Activated naive CD8-positive, alpha-beta T cell treated with anti-CD3 and anti-CD28 coated beads for 36 hours (primary cell): ENCODE results near the gene TAPBP. TPM values are rescaled to one million over a fixed set of nuclear protein-coding genes. Genes with fewer than 3 reads are reported as not detected.
"Not testable (repeated sequence)": the region's sequence is repeated elsewhere in the genome, so short reads cannot be mapped to it uniquely, and the experiment has no call there.

Experiments
- DNase-seq: peaks from one replicate; pipeline ENCODE4 v3.0.0; 2021
- H3K27ac Mint-ChIP-seq: one replicate; pipeline ENCODE4 v1.8.0; 2022; ENCODE audit warnings: mild to moderate bottlenecking, moderate library complexity, mixed read lengths
- H3K27me3 Mint-ChIP-seq: one replicate; pipeline ENCODE4 v1.8.0; 2022; ENCODE audit warnings: mild to moderate bottlenecking, mixed read lengths
- H3K36me3 Mint-ChIP-seq: one replicate; pipeline ENCODE4 v1.8.0; 2021; ENCODE audit warnings: mild to moderate bottlenecking, mixed read lengths
- H3K4me1 Mint-ChIP-seq: one replicate; pipeline ENCODE4 v1.8.0; 2021; ENCODE audit warnings: mixed read lengths
- H3K4me3 Mint-ChIP-seq: one replicate; pipeline ENCODE4 v1.8.0; 2022; ENCODE audit warnings: mild to moderate bottlenecking, moderate library complexity, mixed read lengths
- H3K9me3 Mint-ChIP-seq: one replicate; pipeline ENCODE4 v1.8.0; 2022; ENCODE audit warnings: mixed read lengths
- total RNA-seq, 2 experiments: library from RNA; stranded (reverse); gene quantifications; one replicate each; pipeline ENCODE4 v1.2.3, GENCODE V29; 2021

Gene TAPBP
- total RNA-seq, 2 experiments from 2014 or later: 201 to 204 TPM

DNA sequence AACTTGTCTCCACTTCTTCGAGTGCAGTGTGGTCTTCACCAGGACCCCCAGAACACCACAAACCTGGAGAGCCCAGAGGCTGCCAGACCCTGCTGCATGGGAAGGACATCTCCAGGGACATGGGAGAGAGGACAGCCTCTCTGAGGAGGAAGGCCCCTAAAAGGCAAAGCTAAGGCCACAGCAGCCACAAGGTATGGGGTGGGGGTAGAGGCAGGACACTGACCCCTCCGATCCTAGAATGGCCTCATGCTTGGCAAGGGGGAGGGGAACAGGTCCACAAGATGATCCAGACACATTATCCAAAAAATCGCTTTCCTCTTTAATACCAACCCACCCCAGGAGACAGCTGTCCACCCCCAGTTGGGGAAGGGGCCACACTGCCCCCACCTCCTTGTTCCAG, 35.1 kb downstream of the TAPBP start:
- peaks cover 30% of the 10 kb centered on the region for H3K36me3 Mint-ChIP-seq
- no peak overlapping the region for H3K4me3 Mint-ChIP-seq
- peak overlapping the region; percentile 51 for H3K27ac Mint-ChIP-seq
- peaks cover 48% of the 10 kb centered on the region for H3K4me1 Mint-ChIP-seq
- no peaks in the 10 kb centered on the region for H3K27me3 Mint-ChIP-seq
- DNase-seq: no peak
- H3K9me3 Mint-ChIP-seq: no peaks in the 10 kb centered on the region

DNA sequence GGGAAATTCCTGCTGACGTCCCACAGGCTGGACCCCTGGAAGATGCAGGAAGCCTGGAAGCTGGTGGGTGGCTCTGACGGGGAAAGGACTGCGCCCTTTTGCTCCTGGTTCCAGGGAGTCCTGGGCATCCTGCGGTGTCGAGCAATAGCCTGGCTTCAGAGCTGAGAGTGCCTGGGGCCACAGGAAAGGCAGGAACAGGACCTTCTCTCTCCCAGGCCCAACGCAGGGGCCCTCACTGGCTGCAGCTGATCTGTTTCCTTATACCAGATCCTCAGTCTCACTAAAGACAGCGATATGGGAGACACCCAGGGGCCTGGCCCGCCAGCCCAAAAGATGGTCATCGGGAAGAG, 35.5 kb downstream of the TAPBP start:
- Mint-ChIP-seq H3K27ac (peak overlapping the region; percentile 39), H3K27me3 (no peaks in the 10 kb centered on the region), H3K4me1 (peaks cover 48% of the 10 kb centered on the region), H3K9me3 (no peaks in the 10 kb centered on the region), H3K4me3 (no peak overlapping the region), H3K36me3 (peaks cover 34% of the 10 kb centered on the region)
- no peak for DNase-seq

DNA sequence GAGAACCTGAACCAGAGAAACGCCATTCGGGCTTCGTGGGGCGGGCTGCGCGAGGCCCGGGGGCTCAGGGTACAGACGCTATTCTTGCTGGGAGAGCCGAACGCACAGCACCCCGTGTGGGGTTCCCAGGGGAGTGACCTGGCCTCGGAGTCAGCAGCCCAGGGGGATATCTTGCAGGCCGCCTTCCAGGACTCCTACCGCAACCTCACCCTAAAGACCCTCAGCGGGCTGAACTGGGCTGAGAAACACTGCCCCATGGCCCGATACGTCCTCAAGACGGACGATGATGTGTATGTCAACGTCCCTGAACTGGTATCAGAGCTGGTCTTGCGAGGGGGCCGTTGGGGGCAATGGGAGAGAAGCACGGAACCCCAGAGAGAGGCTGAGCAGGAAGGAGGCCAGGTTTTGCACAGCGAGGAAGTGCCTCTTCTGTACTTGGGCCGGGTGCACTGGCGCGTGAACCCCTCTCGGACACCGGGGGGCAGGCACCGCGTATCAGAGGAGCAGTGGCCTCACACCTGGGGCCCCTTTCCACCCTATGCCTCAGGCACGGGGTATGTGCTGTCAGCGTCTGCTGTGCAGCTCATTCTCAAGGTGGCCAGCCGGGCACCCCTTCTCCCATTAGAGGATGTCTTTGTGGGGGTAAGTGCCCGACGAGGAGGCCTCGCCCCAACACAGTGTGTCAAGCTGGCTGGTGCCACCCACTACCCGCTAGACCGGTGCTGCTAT, 36.1 kb downstream of the TAPBP start:
- no peaks in the 10 kb centered on the region for H3K27me3 Mint-ChIP-seq
- peak overlapping the region; percentile 92 for H3K27ac Mint-ChIP-seq
- DNase-seq: peak; percentile 43
- H3K4me3 Mint-ChIP-seq: peak overlapping the region; percentile 81
- peaks cover 40% of the 10 kb centered on the region for H3K36me3 Mint-ChIP-seq
- no peaks in the 10 kb centered on the region for H3K9me3 Mint-ChIP-seq
- peaks cover 48% of the 10 kb centered on the region for H3K4me1 Mint-ChIP-seq

DNA sequence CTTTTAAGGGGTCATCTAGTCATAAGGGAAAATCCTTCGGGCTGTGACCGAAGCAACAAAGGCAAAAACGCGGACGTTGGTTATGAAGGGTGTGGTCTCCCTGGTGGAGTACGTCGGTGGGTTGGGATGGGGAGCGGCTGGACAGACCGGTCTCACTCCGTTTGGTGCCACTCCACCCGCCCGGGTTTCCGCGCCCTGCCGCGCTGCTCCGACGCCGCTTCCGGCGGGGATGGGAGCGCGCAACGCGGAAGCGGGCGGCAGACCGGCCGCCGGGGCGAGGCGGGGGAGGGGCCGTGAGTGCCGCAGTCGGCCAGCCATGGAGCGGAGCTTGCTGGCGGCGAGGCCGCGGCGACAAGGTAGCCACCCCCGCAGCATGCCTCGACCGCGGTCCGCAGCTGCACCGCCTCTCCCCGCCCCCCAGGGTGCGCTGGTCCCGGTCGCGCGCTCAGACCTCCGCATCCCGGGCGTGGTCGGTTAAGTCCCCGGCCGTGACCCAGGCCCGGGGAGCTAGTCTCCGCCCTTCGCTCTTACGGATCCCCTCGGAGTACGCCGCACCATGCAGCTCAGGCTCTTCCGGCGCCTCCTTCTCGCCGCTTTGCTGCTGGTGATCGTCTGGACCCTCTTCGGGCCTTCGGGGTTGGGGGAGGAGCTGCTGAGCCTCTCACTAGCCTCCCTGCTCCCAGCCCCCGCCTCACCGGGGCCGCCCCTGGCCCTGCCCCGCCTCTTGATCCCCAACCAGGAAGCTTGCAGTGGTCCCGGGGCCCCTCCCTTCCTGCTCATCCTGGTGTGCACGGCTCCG, 36.8 kb downstream of the TAPBP start, which contains the start of gene B3GALT4:
Gene B3GALT4 (plus strand): TSS at position 260 of the 799 bp plus-strand sequence. CDS start 297 bp downstream, at position 557.
- Mint-ChIP-seq H3K4me1 (peaks cover 45% of the 10 kb centered on the region), H3K27me3 (no peaks in the 10 kb centered on the region), H3K36me3 (peaks cover 48% of the 10 kb centered on the region), H3K27ac (peak within 1 kb of the TSS; percentile 100), H3K9me3 (no peaks in the 10 kb centered on the region), H3K4me3 (peak within 1 kb of the TSS; percentile 95)
- peak; percentile 91 for DNase-seq

DNA sequence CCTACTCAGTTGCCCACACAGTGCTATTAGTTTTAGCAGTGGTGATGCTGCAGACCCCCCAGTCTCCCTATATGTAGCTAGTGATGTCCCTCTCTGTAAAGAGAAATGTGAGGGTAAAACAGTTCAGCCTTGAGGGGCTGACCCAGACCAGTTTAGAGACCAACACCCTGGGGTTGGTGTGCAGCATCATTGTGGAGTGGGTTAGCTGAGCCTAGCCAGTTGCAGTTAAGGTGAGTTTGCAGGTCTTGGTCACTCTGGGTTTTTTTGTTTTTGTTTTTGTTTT, 37.4 kb downstream of the TAPBP start:
- H3K27ac Mint-ChIP-seq: peak overlapping the region; percentile 100
- peak overlapping the region; percentile 95 for H3K4me3 Mint-ChIP-seq
- H3K9me3 Mint-ChIP-seq: no peaks in the 10 kb centered on the region
- no peaks in the 10 kb centered on the region for H3K27me3 Mint-ChIP-seq
- H3K36me3 Mint-ChIP-seq: peaks cover 53% of the 10 kb centered on the region
- DNase-seq: no peak
- H3K4me1 Mint-ChIP-seq: peaks cover 43% of the 10 kb centered on the region

DNA sequence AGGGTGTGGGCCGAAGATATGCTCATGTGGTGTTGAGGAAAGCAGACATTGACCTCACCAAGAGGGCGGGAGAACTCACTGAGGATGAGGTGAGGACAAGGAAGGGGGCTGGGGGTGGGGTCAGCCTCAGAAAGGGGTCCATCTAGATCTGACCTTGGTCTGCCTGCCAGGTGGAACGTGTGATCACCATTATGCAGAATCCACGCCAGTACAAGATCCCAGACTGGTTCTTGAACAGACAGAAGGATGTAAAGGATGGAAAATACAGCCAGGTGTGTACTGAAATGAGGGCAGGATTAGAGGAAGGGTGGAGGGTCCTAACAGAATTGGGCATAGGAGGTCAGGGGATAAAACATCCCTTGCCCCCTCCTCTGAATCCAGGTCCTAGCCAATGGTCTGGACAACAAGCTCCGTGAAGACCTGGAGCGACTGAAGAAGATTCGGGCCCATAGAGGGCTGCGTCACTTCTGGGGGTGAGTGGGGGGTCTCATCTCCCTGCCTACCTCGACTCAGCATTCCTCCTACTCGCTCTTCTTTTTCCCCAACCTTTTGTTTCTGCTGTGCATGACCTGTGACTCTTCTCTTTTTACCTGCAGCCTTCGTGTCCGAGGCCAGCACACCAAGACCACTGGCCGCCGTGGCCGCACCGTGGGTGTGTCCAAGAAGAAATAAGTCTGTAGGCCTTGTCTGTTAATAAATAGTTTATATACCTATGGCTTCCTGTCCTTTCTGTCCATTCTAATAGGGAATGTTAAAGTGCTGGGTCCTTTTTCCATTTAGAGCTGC, 37.9 kb downstream of the TAPBP start:
- H3K9me3 Mint-ChIP-seq, H3K27me3 Mint-ChIP-seq, DNase-seq: not testable (repeated sequence)
- peaks cover 43% of the 10 kb centered on the region for H3K4me1 Mint-ChIP-seq
- H3K36me3 Mint-ChIP-seq: peaks cover 53% of the 10 kb centered on the region
- H3K4me3 Mint-ChIP-seq: peak overlapping the region; percentile 95
- H3K27ac Mint-ChIP-seq: peak overlapping the region; percentile 100

DNA sequence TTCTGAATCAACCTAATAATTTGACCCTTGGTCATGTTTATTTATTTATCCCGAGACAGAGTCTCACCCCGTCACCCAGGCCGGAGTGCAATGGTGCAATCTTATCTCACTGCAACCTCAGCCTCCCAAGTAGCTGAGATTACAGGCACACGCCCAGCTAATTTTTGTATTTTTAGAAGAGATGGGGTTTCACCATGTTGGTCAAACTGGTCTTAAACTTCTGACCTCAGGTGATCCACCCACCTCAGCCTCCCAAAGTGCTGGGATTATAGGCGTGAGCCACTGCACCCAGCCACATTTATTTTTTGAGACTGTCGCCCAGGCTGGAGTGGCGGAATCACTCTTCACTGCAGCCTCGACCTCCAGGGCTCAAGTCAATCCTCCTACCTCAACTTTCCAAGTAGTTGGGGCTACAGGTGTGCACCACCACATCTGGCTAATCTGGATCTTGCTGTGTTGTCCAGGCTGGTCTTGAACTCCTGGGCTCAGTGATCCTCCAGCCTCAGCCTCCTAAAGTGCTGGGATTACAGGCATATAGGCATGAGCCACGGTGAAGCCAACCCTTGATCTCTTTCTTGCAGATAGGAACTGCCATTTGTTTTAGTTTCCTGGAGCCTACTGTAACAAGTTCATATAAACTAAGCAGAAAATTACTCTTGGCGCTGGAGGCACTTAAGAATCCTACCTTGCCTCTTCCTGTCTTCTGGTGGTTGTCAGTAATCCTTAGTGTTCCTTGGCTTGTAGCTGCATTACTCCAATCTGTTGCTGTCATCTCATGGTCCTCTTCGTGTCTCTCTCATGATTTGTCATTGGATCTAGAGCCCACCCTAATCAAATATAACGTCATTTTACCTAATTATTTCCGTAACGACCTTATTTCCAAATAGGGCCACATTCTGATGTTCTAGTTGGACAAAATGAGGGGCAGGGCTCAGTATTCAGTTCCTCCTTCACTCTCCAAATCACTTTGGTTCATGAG, 39.7 kb downstream of the TAPBP start:
- H3K4me3 Mint-ChIP-seq: peak overlapping the region; percentile 95
- peak overlapping the region; percentile 100 for H3K27ac Mint-ChIP-seq
- peaks cover 46% of the 10 kb centered on the region for H3K4me1 Mint-ChIP-seq
- H3K27me3 Mint-ChIP-seq: no peaks in the 10 kb centered on the region
- H3K9me3 Mint-ChIP-seq: no peaks in the 10 kb centered on the region
- peaks cover 55% of the 10 kb centered on the region for H3K36me3 Mint-ChIP-seq
- no peak for DNase-seq

DNA sequence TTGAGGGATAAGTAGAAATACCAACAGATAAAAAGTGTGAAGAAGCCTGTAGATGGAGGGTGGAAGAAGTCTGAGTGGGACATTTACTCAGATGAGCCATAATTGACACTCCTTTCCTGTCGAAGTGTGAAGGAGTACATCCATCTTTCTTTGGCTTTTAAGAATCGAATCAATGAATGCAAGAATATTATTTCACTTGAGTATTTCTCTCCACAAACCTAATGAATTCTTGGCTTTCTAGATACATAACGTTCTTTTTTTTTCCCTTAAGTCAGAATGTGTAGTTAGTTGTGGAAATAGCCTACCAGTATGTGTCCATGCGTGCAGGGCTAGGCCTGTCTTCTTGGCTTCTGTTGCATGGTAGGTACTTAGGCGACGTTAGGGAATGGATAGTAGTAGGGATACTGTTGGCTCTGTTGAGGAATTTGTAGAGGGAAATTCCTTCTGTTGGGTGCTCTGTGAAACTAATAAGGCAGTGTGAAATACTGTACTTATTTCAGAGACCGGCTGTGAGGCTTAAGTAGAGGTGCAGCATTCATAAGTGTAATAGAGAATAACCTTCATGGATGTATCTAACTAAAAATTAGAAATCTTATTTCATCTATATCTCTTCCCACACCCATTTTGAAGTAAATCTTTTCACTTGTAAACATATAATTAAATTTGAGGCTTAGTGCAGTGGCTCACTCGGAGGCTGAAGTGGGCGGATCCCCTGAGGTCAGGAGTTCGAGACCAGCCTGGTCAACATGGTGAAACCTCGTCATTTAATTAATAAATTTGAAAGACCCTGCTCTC, 40.6 kb downstream of the TAPBP start:
- Mint-ChIP-seq H3K4me3 (peak overlapping the region; percentile 95), H3K27me3 (no peaks in the 10 kb centered on the region), H3K4me1 (peaks cover 39% of the 10 kb centered on the region), H3K9me3 (no peaks in the 10 kb centered on the region), H3K27ac (peak overlapping the region; percentile 100), H3K36me3 (peaks cover 56% of the 10 kb centered on the region)
- no peak for DNase-seq

DNA sequence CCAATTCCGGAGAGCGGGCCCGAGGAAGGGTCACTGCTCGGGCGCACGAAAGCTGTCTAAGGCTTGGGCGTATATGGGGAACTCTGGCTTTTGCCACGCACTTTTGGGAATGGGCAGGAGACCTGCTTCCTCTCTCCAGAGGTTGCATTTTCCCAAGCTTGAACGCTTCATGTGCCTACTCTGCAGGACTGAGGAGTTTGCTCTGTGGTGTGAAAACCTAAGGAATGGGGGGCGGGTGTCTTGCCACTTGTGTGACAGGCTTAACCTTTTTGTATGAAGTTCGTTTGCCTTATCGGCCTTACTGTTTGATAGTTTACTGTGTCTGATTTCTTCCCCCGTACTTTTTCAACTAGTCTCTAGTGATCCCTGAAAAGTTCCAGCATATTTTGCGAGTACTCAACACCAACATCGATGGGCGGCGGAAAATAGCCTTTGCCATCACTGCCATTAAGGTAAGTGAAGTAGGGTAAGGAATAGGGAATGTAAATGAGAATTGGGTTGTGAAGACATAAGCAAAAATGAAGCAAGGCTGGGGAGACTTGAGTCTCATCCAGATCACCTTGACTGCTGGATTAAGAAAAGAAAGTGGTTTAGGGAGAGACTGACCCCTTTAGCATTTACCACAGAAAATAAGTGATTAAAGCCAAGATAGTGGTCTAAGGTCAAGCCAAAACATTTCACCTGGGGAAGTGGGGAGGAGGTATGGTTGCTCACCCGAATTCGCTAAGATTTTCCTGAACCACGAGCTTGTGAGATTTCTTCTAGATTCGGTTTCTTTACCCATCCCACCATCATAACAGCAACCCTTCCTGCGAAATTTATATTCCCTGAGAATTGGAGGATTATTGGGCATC, 41.4 kb downstream of the TAPBP start:
- Mint-ChIP-seq H3K36me3 (peaks cover 63% of the 10 kb centered on the region), H3K27me3 (no peaks in the 10 kb centered on the region), H3K4me1 (peaks cover 33% of the 10 kb centered on the region), H3K4me3 (peak overlapping the region; percentile 95), H3K9me3 (no peaks in the 10 kb centered on the region), H3K27ac (peak overlapping the region; percentile 100)
- DNase-seq: no peak

DNA sequence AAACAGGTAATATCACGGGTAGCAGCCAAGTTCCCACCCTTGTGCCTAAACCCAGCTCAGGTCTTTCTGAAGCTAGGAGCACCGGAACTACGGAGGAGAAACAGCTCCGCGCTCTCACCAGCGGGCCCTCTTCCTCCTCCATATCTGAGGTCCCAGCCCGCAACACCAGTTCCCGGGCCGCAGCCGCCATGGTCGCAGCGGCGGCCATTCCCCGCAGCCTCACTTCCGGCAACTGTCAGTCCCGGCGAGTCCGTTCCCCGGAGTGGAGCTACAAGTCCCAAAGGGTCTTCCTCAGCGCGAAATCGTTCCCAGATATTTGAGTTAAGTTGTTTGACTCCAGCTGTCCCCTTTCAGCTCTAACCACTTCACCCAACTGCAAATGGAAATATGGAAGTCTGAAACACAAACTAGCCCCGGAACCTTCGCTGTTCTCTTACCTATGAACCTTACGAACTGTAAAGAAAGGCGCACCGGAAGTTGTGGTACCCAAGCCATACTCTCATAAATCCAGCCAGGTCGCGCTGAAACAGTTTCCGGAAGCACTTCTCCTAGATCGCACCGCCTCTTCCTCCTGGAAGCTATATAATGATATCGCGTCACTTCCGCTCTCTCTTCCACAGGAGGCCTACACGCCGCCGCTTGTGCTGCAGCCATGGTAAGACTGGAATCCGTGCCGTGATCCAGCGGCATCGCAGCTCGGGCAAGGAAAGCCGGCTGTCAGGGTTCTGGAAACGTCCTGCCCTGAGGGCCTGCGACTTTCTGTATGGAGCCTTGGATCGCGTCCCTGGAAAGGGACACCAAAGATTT, 42.2 kb downstream of the TAPBP start, which contains the start of the genes RPS18 and VPS52:
Gene RPS18 (plus strand): TSS at position 608 of the 807 bp plus-strand sequence. CDS start 45 bp downstream, at position 653.
Gene VPS52 (minus strand): TSS at position 409 of the 807 bp plus-strand sequence. CDS start 201 bp downstream, at position 208.
- no peaks in the 10 kb centered on the region for H3K27me3 Mint-ChIP-seq
- H3K36me3 Mint-ChIP-seq: peaks cover 64% of the 10 kb centered on the region
- H3K9me3 Mint-ChIP-seq: no peaks in the 10 kb centered on the region
- peak within 1 kb of the TSS; percentile 100 for H3K27ac Mint-ChIP-seq
- H3K4me1 Mint-ChIP-seq: peaks cover 30% of the 10 kb centered on the region
- DNase-seq: peak; percentile 87
- H3K4me3 Mint-ChIP-seq: peak within 1 kb of the TSS; percentile 95

DNA sequence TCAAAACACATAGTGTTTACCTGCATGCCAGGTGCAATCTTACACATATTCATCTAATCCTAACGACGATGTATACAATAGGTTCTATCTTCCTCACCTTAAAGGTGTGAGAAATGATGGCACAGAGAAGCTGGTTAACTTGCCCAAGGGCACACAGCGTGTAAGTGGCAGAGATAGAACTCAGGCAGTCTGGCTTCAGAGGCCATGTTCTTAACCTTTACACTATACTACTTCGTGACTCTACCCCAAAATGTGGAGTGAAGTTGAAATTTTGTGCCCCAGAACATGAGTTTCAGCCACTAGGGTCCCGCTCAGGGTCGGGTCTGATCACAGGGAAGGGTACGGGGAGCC, 42.8 kb downstream of the TAPBP start:
- Mint-ChIP-seq H3K9me3 (no peaks in the 10 kb centered on the region), H3K4me1 (peaks cover 25% of the 10 kb centered on the region)

DNA sequence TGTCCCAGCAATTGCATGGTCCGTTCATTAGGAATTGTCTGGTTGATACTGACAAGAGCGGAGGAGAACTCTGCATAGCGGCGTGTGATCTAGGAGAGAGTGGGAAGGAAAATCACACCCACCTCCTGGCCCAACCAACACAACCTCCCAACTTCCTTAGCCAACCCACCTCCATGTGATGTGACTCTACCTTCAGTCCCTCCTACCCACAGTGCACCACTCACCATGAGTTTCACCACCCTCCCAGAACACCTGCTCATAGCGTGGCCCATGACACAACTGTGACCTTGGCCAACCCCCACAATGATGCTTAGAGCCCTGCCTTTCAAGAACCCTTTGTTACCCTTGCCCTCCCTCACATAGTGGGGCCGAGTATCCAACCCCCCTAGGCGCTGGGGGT, 49.9 kb downstream of the TAPBP start:
- Mint-ChIP-seq H3K36me3 (peaks cover 23% of the 10 kb centered on the region), H3K9me3 (no peaks in the 10 kb centered on the region), H3K4me1 (peaks cover 3% of the 10 kb centered on the region), H3K27me3 (no peaks in the 10 kb centered on the region), H3K27ac (peak overlapping the region; percentile 27), H3K4me3 (no peak overlapping the region)
- DNase-seq: no peak

More for the DNA sequence above, 42.8 kb downstream of the TAPBP start:
- Mint-ChIP-seq H3K27ac (peak overlapping the region; percentile 100), H3K27me3 (no peaks in the 10 kb centered on the region), H3K36me3 (peaks cover 58% of the 10 kb centered on the region), H3K4me3 (peak overlapping the region; percentile 95)
- DNase-seq: no peak
